ENCODE measurements around the gene ANAPC2.

GRCh38 chr9:137184881-137185660 is 3.3 kb downstream of the ANAPC2 start:
- TF ChIP-seq CTCF (IDR thresholded peaks at IDR 0.05), result no peak
- no peak for TF ChIP-seq POLR2A (IDR thresholded peaks at IDR 0.05)
- TF ChIP-seq POLR2AphosphoS5 (IDR thresholded peaks at IDR 0.05), result no peak

All from suprapubic skin (tissue), 4 donors.